ENCODE measurements around the gene LSM10. TPM values are rescaled to one million over a fixed set of nuclear protein-coding genes. Genes with fewer than 3 reads are reported as not detected.

Gene LSM10
- total RNA-seq, result 10 to 100 TPM; 33.5 to 36.5 TPM

- H3K9me3 Mint-ChIP-seq, result no peaks in the 10 kb centered on the region
- CTCF ChIA-PET, result interaction anchor here (0.7 to 2.8 kb wide), 7 partner anchors 9 to 112 kb away, joined by 3 to 13 read pairs (median 4); partner anchors contain the start of gene STK40
- intact Hi-C loops (cut with micrococcal nuclease), result loop anchor here (1.0 kb wide), 2 partner anchors 11 to 23 kb away; no protein-coding TSS in a partner anchor
- no peaks in the 10 kb centered on the region for H3K27me3 Mint-ChIP-seq (ENCODE audit: low read depth)
- peak within 1 kb of the TSS; percentile 94 for H3K27ac Mint-ChIP-seq
- peak within 1 kb of the TSS; percentile 96 for H3K4me3 Mint-ChIP-seq
- peaks cover 13% of the 10 kb centered on the region for H3K36me3 Mint-ChIP-seq (ENCODE audit: low read depth)
- peak; percentile 95 for DNase-seq
- peaks cover 35% of the 10 kb centered on the region for H3K4me1 Mint-ChIP-seq (ENCODE audit: low read depth)
Measured at GRCh38 chr1:36397378-36398230, at the start of gene LSM10. LSM10 (minus strand) TSS chr1:36397908; CDS start chr1:36394129, 3,779 bp downstream.

GRCh38 chr1:36447450-36447849 is 49.7 kb upstream of the LSM10 start:
- no peaks in the 10 kb centered on the region for H3K9me3 Mint-ChIP-seq
- intact Hi-C loops (cut with micrococcal nuclease), result no loop called here
- H3K27me3 Mint-ChIP-seq (ENCODE audit: low read depth), result no peaks in the 10 kb centered on the region
- no peak for DNase-seq
- CTCF ChIA-PET, result interaction anchor here (1.0 kb wide), 1 partner anchor 26 kb away, joined by 3 read pairs; no protein-coding TSS in a partner anchor
- H3K4me1 Mint-ChIP-seq (ENCODE audit: low read depth), result peaks cover 17% of the 10 kb centered on the region
- no peak overlapping the region for H3K27ac Mint-ChIP-seq
- H3K36me3 Mint-ChIP-seq (ENCODE audit: low read depth), result no peaks in the 10 kb centered on the region
- no peak overlapping the region for H3K4me3 Mint-ChIP-seq

- CTCF ChIA-PET, result interaction anchor here (0.6 to 1.2 kb wide), 6 partner anchors 17 to 1012 kb away, joined by 3 to 5 read pairs (median 3); partner anchors contain the start of gene MRPS15
- H3K27me3 Mint-ChIP-seq (ENCODE audit: low read depth), result no peaks in the 10 kb centered on the region
- intact Hi-C loops (cut with micrococcal nuclease), result no loop called here
- H3K36me3 Mint-ChIP-seq (ENCODE audit: low read depth), result no peaks in the 10 kb centered on the region
- no peak for DNase-seq
- no peaks in the 10 kb centered on the region for H3K9me3 Mint-ChIP-seq
- H3K4me1 Mint-ChIP-seq (ENCODE audit: low read depth), result peaks cover 17% of the 10 kb centered on the region
- H3K27ac Mint-ChIP-seq, result no peak overlapping the region
- H3K4me3 Mint-ChIP-seq, result no peak overlapping the region
Measured at GRCh38 chr1:36446746-36447145, 49.0 kb upstream of the LSM10 start.

- H3K27ac Mint-ChIP-seq, result no peak overlapping the region
- intact Hi-C loops (cut with micrococcal nuclease), result no loop called here
- DNase-seq, result peak; percentile 58
- peaks cover 12% of the 10 kb centered on the region for H3K4me1 Mint-ChIP-seq (ENCODE audit: low read depth)
- no peaks in the 10 kb centered on the region for H3K36me3 Mint-ChIP-seq (ENCODE audit: low read depth)
- H3K9me3 Mint-ChIP-seq, result no peaks in the 10 kb centered on the region
- CTCF ChIA-PET, result interaction anchor here (0.6 to 1.2 kb wide), 6 partner anchors 18 to 1013 kb away, joined by 3 to 5 read pairs (median 3); partner anchors contain the start of gene MRPS15
- H3K27me3 Mint-ChIP-seq (ENCODE audit: low read depth), result no peaks in the 10 kb centered on the region
- no peak overlapping the region for H3K4me3 Mint-ChIP-seq
Measured at GRCh38 chr1:36446271-36446670, 48.6 kb upstream of the LSM10 start.

GRCh38 chr1:36443297-36443696 is 45.6 kb upstream of the LSM10 start:
- Mint-ChIP-seq H3K4me3 (no peak overlapping the region), H3K36me3 (ENCODE audit: low read depth) (no peaks in the 10 kb centered on the region), H3K27me3 (ENCODE audit: low read depth) (no peaks in the 10 kb centered on the region), H3K27ac (no peak overlapping the region), H3K4me1 (ENCODE audit: low read depth) (peaks cover 4% of the 10 kb centered on the region), H3K9me3 (no peaks in the 10 kb centered on the region)
- CTCF ChIA-PET, result interaction anchor here (0.6 to 0.7 kb wide), 2 partner anchors 10 to 965 kb away, joined by 3 read pairs; no protein-coding TSS in a partner anchor
- intact Hi-C loops (cut with micrococcal nuclease), result no loop called here
- DNase-seq, result no peak

DNA sequence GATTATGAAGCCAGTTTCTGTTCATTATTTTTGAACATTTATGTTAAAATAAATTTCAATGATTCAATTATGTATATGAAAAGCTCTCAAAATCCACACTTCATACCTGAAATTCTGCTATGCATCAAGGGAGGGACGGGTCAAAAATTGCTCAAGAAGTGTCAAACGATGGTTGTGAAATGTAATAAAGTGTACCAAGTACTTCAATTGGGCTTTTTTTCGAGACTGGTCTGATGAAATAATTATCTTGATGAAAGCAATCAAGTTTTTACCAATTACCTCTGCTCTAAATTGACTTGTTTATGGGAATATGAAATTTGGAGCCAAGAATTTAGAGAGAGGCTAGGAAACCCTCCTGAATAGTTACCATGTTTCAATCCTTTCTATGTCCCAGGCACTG is 44.6 kb upstream of the LSM10 start:
- intact Hi-C loops (cut with micrococcal nuclease), result no loop called here

DNA sequence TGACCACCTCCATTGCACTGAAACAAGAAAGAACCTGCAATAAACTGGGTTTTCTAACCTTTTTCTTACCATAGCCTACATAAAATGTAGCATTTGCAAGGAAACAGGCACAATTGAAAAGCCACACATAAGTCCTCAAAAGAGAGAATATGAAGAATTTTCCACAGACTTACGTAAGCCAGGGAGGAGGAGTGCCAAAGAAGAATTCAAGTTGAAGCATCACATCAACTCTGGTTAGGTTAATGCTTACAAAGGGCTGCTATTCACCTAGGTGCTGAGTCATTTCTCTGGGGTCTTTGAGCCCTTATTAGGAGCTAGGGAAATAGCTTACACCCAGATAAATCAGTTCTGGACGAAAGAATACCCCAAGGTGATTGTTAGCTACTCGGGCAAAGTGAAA is 42.9 kb upstream of the LSM10 start:
- no peak for DNase-seq
- CTCF ChIA-PET, result interaction anchor here (0.6 kb wide), 1 partner anchor 59 kb away, joined by 4 read pairs; no protein-coding TSS in a partner anchor
- Mint-ChIP-seq H3K4me1 (ENCODE audit: low read depth) (no peaks in the 10 kb centered on the region), H3K27me3 (ENCODE audit: low read depth) (no peaks in the 10 kb centered on the region), H3K36me3 (ENCODE audit: low read depth) (no peaks in the 10 kb centered on the region), H3K9me3 (no peaks in the 10 kb centered on the region), H3K27ac (no peak overlapping the region), H3K4me3 (no peak overlapping the region)
- intact Hi-C loops (cut with micrococcal nuclease), result no loop called here

More for the DNA sequence above, 44.6 kb upstream of the LSM10 start:
- H3K36me3 Mint-ChIP-seq (ENCODE audit: low read depth), result no peaks in the 10 kb centered on the region
- no peaks in the 10 kb centered on the region for H3K9me3 Mint-ChIP-seq
- no peak for DNase-seq
- H3K4me1 Mint-ChIP-seq (ENCODE audit: low read depth), result peaks cover 4% of the 10 kb centered on the region
- CTCF ChIA-PET, result interaction anchor here (1.0 to 1.1 kb wide), 2 partner anchors 9 to 73 kb away, joined by 3 to 7 read pairs; no protein-coding TSS in a partner anchor
- H3K4me3 Mint-ChIP-seq, result no peak overlapping the region
- no peaks in the 10 kb centered on the region for H3K27me3 Mint-ChIP-seq (ENCODE audit: low read depth)
- no peak overlapping the region for H3K27ac Mint-ChIP-seq

GRCh38 chr1:36440044-36440443 is 42.3 kb upstream of the LSM10 start:
- Mint-ChIP-seq H3K27ac (no peak overlapping the region), H3K4me3 (no peak overlapping the region), H3K27me3 (ENCODE audit: low read depth) (no peaks in the 10 kb centered on the region), H3K9me3 (no peaks in the 10 kb centered on the region), H3K36me3 (ENCODE audit: low read depth) (no peaks in the 10 kb centered on the region), H3K4me1 (ENCODE audit: low read depth) (no peaks in the 10 kb centered on the region)
- DNase-seq, result no peak
- intact Hi-C loops (cut with micrococcal nuclease), result no loop called here
- CTCF ChIA-PET, result interaction anchor here (1.1 kb wide), 1 partner anchor 10 kb away, joined by 3 read pairs; the partner anchor contains the start of gene OSCP1

GRCh38 chr1:36438715-36439114 is 41.0 kb upstream of the LSM10 start:
- Mint-ChIP-seq H3K4me3 (no peak overlapping the region), H3K27ac (no peak overlapping the region), H3K4me1 (ENCODE audit: low read depth) (no peaks in the 10 kb centered on the region), H3K27me3 (ENCODE audit: low read depth) (no peaks in the 10 kb centered on the region), H3K36me3 (ENCODE audit: low read depth) (no peaks in the 10 kb centered on the region), H3K9me3 (no peaks in the 10 kb centered on the region)
- intact Hi-C loops (cut with micrococcal nuclease), result no loop called here
- DNase-seq, result no peak
- CTCF ChIA-PET, result no interaction called here

DNA sequence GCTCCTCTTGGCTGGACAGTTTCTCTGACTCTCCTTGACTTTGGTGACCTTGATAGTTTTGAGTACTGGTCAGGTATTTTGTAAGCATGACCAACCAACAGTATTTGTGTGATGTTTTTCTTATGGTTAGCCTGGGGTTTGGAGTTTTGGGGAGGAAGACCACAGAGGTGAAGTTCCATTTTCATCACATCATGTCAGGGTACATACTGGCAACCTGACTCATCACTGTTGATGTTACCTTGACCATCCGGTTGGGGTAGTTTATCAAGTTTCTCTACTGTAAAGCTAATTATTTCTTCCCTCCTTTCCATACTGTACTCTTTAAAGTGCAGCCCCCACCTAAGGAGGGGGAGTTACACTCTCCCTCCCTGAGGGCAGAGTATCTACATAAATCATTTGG is 39.1 kb upstream of the LSM10 start:
- CTCF ChIA-PET, result no interaction called here
- intact Hi-C loops (cut with micrococcal nuclease), result no loop called here

DNA sequence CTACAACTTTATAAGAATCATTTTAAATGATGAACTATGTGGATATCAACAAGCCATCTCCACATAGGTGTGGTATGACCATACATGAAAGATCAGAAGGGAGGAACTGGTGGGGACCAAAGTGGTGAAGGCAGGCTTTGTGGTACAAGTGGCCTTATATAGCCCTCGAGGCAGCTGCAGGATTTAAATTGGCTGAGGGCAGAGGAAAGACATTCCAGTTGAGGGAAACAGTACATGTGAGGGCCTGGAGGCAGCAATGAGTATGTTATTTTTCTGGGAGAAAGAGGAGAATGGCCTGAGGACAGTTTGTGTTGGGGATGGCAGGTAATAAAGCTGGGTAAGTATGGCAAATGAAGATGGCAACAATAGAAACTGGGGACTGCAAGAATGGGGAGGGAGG is 35.4 kb upstream of the LSM10 start:
- Mint-ChIP-seq H3K27ac (no peak overlapping the region), H3K36me3 (ENCODE audit: low read depth) (no peaks in the 10 kb centered on the region), H3K4me3 (no peak overlapping the region), H3K9me3 (no peaks in the 10 kb centered on the region), H3K27me3 (ENCODE audit: low read depth) (no peaks in the 10 kb centered on the region), H3K4me1 (ENCODE audit: low read depth) (no peaks in the 10 kb centered on the region)
- intact Hi-C loops (cut with micrococcal nuclease), result no loop called here
- CTCF ChIA-PET, result interaction anchor here (1.0 to 1.2 kb wide), 2 partner anchors 9 to 283 kb away, joined by 3 to 7 read pairs; partner anchors contain the start of gene TRAPPC3
- DNase-seq, result no peak

More for the DNA sequence above, 39.1 kb upstream of the LSM10 start:
- H3K27me3 Mint-ChIP-seq (ENCODE audit: low read depth), result no peaks in the 10 kb centered on the region
- H3K36me3 Mint-ChIP-seq (ENCODE audit: low read depth), result no peaks in the 10 kb centered on the region
- H3K4me1 Mint-ChIP-seq (ENCODE audit: low read depth), result no peaks in the 10 kb centered on the region
- no peak overlapping the region for H3K4me3 Mint-ChIP-seq
- H3K27ac Mint-ChIP-seq, result no peak overlapping the region
- no peak for DNase-seq
- H3K9me3 Mint-ChIP-seq, result no peaks in the 10 kb centered on the region

GRCh38 chr1:36432616-36433015 is 34.9 kb upstream of the LSM10 start:
- Mint-ChIP-seq H3K4me1 (ENCODE audit: low read depth) (no peaks in the 10 kb centered on the region), H3K36me3 (ENCODE audit: low read depth) (no peaks in the 10 kb centered on the region), H3K27me3 (ENCODE audit: low read depth) (no peaks in the 10 kb centered on the region), H3K27ac (no peak overlapping the region), H3K9me3 (no peaks in the 10 kb centered on the region), H3K4me3 (no peak overlapping the region)
- intact Hi-C loops (cut with micrococcal nuclease), result no loop called here
- DNase-seq, result no peak
- CTCF ChIA-PET, result interaction anchor here (1.2 kb wide), 1 partner anchor 283 kb away, joined by 3 read pairs; the partner anchor contains the start of gene TRAPPC3

Data from activated naive CD4-positive, alpha-beta T cell treated with anti-CD3 and anti-CD28 coated beads for 36 hours (primary cell).